Neuronal stem cell (in vitro differentiated cells): Measurements from ENCODE around the gene PLOD2. TPM values are rescaled to one million over a fixed set of nuclear protein-coding genes. Genes with fewer than 3 reads are reported as not detected.

Source experiments
- DNase-seq: peaks from one replicate; pipeline ENCODE4 v3.0.0-alpha.2; 2013; ENCODE audit warnings: low spot score
- H2AFZ ChIP-seq: one replicate; pipeline ENCODE4 v1.6.1; 2013; ENCODE audit warnings: mild to moderate bottlenecking, low read length, inconsistent platforms
- H2AK5ac ChIP-seq: 2 replicates; pipeline ENCODE4 v1.6.1; 2013; ENCODE audit warnings: low read depth, mild to moderate bottlenecking, inconsistent platforms, low read length, moderate library complexity, mixed read lengths
- H2BK120ac ChIP-seq: 2 replicates; pipeline ENCODE4 v1.6.1; 2013; ENCODE audit warnings: low read depth, mild to moderate bottlenecking, inconsistent platforms, low read length, moderate library complexity, mixed read lengths
- H2BK12ac ChIP-seq: one replicate; pipeline ENCODE4 v1.6.1; 2013; ENCODE audit warnings: low read length, inconsistent platforms
- H2BK15ac ChIP-seq: 2 replicates; pipeline ENCODE4 v1.6.1; 2013; ENCODE audit warnings: mild to moderate bottlenecking, low read length, inconsistent platforms, mixed read lengths
- H2BK5ac ChIP-seq: one replicate; pipeline ENCODE4 v1.6.1; 2013; ENCODE audit warnings: inconsistent platforms, mild to moderate bottlenecking, low read length, moderate library complexity
- H3K14ac ChIP-seq: one replicate; pipeline ENCODE4 v1.6.1; 2013; ENCODE audit warnings: low read length, inconsistent platforms
- H3K18ac ChIP-seq: 2 replicates; pipeline ENCODE4 v1.6.1; 2013; ENCODE audit warnings: low read length, inconsistent platforms
- H3K23ac ChIP-seq: 2 replicates; pipeline ENCODE4 v1.6.1; 2013; ENCODE audit warnings: low read depth, mild to moderate bottlenecking, mixed read lengths, low read length, inconsistent platforms; ENCODE audit not compliant: poor library complexity
- H3K27ac ChIP-seq: replicated peaks from 3 replicates; pipeline ENCODE4 v1.5.1; 2013; ENCODE audit warnings: low read length, inconsistent platforms
- H3K27me3 ChIP-seq, 3 experiments: 2 replicates each; pipeline ENCODE4 v1.6.1; 2013; ENCODE audit warnings: low read length in 3 of 3, mild to moderate bottlenecking in 2 of 3, inconsistent platforms in 1 of 3, low read depth in 1 of 3, mixed read lengths in 1 of 3, moderate library complexity in 1 of 3; ENCODE audit not compliant: control insufficient read depth in 3 of 3, insufficient read depth in 3 of 3
- H3K36me3 ChIP-seq, 2 donors: replicated peaks in 1 of 2; 2 replicates each; pipeline ENCODE4 v1.6.1; 2013; ENCODE audit warnings: low read length in 2 of 2; ENCODE audit not compliant: control insufficient read depth in 2 of 2, insufficient read depth in 2 of 2
- H3K4ac ChIP-seq: 2 replicates; pipeline ENCODE4 v1.6.1; 2013; ENCODE audit warnings: inconsistent platforms, mild to moderate bottlenecking, low read length, moderate library complexity
- H3K4me1 ChIP-seq, 2 donors: 1 replicate in 1 of 2; 2 replicates in 1 of 2; pipeline ENCODE4 v1.6.1; 2013; ENCODE audit warnings: low read length in 2 of 2, low read depth in 1 of 2; ENCODE audit not compliant: control insufficient read depth in 2 of 2, insufficient read depth in 1 of 2
- H3K4me2 ChIP-seq: one replicate; pipeline ENCODE4 v1.6.1; 2013; ENCODE audit warnings: mild to moderate bottlenecking, low read length, inconsistent platforms; ENCODE audit not compliant: insufficient read depth, poor library complexity, severe bottlenecking
- H3K4me3 ChIP-seq, 2 donors: 2 replicates each; pipeline ENCODE4 v1.5.1; 2013; ENCODE audit warnings: low read length in 2 of 2, mild to moderate bottlenecking in 2 of 2, inconsistent platforms in 1 of 2, moderate library complexity in 1 of 2
- H3K79me1 ChIP-seq: one replicate; pipeline ENCODE4 v1.6.1; 2013; ENCODE audit warnings: low read depth, mild to moderate bottlenecking, inconsistent platforms, low read length, moderate library complexity
- H3K9ac ChIP-seq: one replicate; pipeline ENCODE4 v1.6.1; 2013; ENCODE audit warnings: mild to moderate bottlenecking, low read depth, low read length, inconsistent platforms; ENCODE audit not compliant: poor library complexity
- H3K9me3 ChIP-seq, 2 donors: replicated peaks in 1 of 2; 2 replicates each; pipeline versions ENCODE3 to v1.6.1; 2013; ENCODE audit warnings: low read length in 2 of 2, mild to moderate bottlenecking in 2 of 2, inconsistent platforms in 1 of 2, low read depth in 1 of 2, mixed read lengths in 1 of 2, moderate library complexity in 1 of 2; ENCODE audit not compliant: control insufficient read depth in 2 of 2, insufficient read depth in 1 of 2
- H4K8ac ChIP-seq: one replicate; pipeline ENCODE4 v1.6.1; 2013; ENCODE audit warnings: low read depth, mild to moderate bottlenecking, inconsistent platforms, low read length, moderate library complexity
- H4K91ac ChIP-seq: one replicate; pipeline ENCODE4 v1.6.1; 2013; ENCODE audit warnings: low read length, low read depth, mild to moderate bottlenecking, inconsistent platforms; ENCODE audit not compliant: poor library complexity
- WGBS, 2 donors: extraction: QIAGEN DNeasy Blood & Tissue Kit; methylation state at CpG; one replicate each; pipeline ENCODE4 v1.1.7; 2013; ENCODE audit warnings: missing lambda C conversion rate in 2 of 2, mixed read lengths in 1 of 2; ENCODE audit not compliant: insufficient read length in 2 of 2, insufficient replicate concordance in 1 of 2; ENCODE audit errors: extremely low coverage in 2 of 2; 5-methylcytosine and 5-hydroxymethylcytosine counted together
- polyA plus RNA-seq, 2 experiments: library from polyadenylated mRNA; stranded (reverse); fragments of 200-250 nt; gene quantifications; one replicate each; pipeline ENCODE4 v1.2.3, GENCODE V29; 2013

PLOD2 gene
- 9.3 TPM for polyA plus RNA-seq (2013, experiment 1 of 2)
- polyA plus RNA-seq (2013, experiment 2 of 2) = 11.7 TPM

DNA sequence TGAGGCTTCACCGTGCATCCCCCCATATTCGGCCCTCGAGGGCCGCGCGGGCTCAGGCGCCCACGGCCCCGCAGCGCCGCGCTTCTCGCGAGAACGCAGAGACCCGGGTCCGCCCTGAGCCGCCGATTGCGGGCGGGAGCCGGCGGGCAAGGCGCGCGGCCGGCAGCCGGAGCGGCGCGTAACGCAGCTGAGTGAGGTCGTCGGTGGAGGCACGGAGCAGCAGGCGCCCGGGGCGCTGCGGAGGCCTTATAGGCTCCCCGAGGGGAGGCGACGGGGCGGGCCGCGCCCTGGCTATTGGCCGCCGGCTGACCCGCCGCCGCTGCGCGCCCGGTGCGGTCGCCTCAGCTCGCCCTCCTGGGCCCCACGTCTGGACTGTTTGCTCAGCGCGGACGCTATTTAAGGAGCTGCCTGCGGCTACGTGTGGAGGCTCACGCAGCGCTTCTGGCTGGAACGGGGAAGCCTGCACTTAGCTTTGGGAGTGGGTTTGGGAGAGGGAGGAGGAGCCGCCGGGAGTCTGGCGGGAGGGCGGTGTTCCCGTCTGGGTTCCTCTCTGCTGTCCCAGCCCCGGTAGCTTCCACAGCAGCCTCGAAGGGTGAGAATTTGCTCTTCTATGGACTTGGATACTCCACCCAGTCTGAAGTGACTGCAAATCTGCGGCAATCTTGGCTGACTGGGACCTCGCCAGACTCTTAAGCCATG is at the start of gene PLOD2:
Gene PLOD2, minus strand, starts transcription at position 221 of the 699 bp plus-strand sequence. Its CDS starts 195 bp downstream, at position 26.
- no CpG with 5 or more reads among the region's 74 CpGs for WGBS, 2 donors
- Histone ChIP-seq H2BK15ac (peak within 1 kb of the TSS; percentile 60), H4K91ac (no peak within 1 kb of the TSS), H3K4ac (no peak within 1 kb of the TSS), H3K9me3 (no peaks in the 10 kb centered on the region), H3K9ac (peak within 1 kb of the TSS; percentile 51), H3K18ac (peak within 1 kb of the TSS; percentile 87), H3K27ac (no peak within 1 kb of the TSS), H4K8ac (no peak within 1 kb of the TSS), H2AK5ac (no peak within 1 kb of the TSS), H3K79me1 (no peaks in the 10 kb centered on the region), H2BK12ac (no peak within 1 kb of the TSS), H3K4me1 (no peaks in the 10 kb centered on the region), H3K36me3 (no peaks in the 10 kb centered on the region), H2AFZ (peak within 1 kb of the TSS; percentile 97), H3K4me2 (peak within 1 kb of the TSS; percentile 86), H3K14ac (no peak within 1 kb of the TSS), H2BK5ac (peak within 1 kb of the TSS; percentile 85), H3K27me3 (peaks cover 0 to 19% (median 4%) of the 10 kb centered on the region in 3 experiments), H2BK120ac (no peak within 1 kb of the TSS), H3K23ac (peak within 1 kb of the TSS; percentile 70), H3K4me3 (peak within 1 kb of the TSS; percentile 59 to 88)
- peak; percentile 65 for DNase-seq

DNA sequence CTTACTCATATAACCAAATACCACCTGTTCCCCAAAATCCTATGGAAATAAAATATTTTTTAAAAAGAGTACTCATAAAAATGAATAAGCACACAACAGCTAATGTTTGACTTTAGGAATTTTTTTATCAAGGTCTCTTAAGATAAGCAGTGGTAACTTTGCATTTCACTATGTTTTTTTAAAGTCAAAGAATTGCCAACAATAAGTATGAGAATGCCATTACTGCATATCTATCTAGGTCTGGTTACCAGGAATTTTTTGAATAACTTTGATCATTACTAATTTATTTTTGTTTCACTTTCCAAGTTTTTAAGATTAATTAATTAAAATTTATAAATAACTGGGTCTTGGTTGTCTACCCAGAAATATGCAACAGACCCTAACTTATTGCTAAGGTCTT is 48.4 kb upstream of the PLOD2 start:
- H3K27me3 ChIP-seq = no peaks in the 10 kb centered on the region
- DNase-seq = no peak
- H3K27ac ChIP-seq = no peak overlapping the region
- no peak overlapping the region for H2BK5ac ChIP-seq
- H3K9me3 ChIP-seq = no peaks in the 10 kb centered on the region
- H3K36me3 ChIP-seq = no peaks in the 10 kb centered on the region
- H3K79me1 ChIP-seq = no peaks in the 10 kb centered on the region
- H4K91ac ChIP-seq = no peak overlapping the region
- H2BK120ac ChIP-seq = no peak overlapping the region
- H2BK12ac ChIP-seq = no peak overlapping the region
- H2BK15ac ChIP-seq = no peak overlapping the region
- no peak overlapping the region for H3K23ac ChIP-seq
- H3K4me3 ChIP-seq = no peak overlapping the region
- no peak overlapping the region for H3K4me2 ChIP-seq
- H3K14ac ChIP-seq = no peak overlapping the region
- H3K4ac ChIP-seq = no peak overlapping the region
- H3K9ac ChIP-seq = no peak overlapping the region
- H2AFZ ChIP-seq = no peak overlapping the region
- H4K8ac ChIP-seq = no peak overlapping the region
- no peaks in the 10 kb centered on the region for H3K4me1 ChIP-seq
- H3K18ac ChIP-seq = no peak overlapping the region
- H2AK5ac ChIP-seq = no peak overlapping the region

DNA sequence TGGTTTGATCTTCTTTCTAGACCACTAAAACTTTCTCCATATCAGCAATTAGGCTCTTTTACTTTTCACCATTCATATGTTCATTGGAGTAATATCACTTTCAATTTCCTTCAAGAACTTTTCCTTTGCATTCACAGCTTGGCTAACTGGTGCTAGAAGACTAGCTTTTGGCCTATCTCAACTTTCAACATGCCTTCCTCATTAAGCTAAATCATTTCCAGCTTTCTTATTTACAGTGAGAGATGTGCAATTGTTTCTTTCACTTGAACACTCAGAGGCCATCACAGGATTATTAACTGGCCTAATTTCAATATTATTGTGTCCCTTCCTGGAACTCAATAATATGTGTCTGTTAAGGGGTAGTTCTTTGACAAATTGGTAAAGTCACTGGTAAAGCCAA is 42.8 kb upstream of the PLOD2 start:
- H2BK15ac ChIP-seq = no peak overlapping the region
- no peaks in the 10 kb centered on the region for H3K9me3 ChIP-seq
- H3K36me3 ChIP-seq = no peaks in the 10 kb centered on the region

DNA sequence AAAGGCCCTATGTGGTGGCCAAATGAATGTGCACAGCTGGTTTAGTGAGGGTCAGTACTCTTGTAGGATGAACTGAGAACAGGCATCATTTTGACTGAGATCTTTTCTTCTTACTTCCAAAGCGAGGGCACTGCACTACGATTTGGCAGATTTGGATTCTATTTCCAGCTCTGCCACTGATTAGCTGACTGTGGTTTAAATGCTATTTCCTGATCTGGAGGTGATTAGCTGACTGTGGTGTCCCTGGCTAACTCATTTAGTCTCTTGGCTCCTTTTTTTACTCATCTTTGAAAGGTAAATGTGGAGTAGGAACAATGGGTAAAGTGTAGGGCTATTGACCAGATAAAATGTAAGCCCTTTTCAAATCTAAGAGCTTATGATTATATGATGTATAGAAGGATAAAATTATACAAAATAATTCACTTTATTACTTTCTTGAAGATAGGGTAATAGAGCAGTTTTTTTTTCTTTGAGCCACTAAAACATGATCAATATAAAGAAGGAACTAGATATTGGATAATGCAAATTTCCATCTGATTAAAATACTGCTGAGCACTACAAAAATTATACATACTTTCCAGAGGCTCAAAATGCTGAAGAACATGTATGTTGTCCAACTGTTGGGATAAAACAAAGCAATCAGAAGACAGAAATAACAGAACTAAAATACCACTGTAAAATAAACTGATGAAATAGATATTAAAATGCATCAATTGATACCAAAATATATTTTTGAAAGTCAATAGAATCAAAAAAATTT is 39.7 kb upstream of the PLOD2 start:
- H3K79me1 ChIP-seq = no peaks in the 10 kb centered on the region
- H2BK15ac ChIP-seq = no peak overlapping the region
- H3K9me3 ChIP-seq = no peaks in the 10 kb centered on the region
- H3K27ac ChIP-seq = no peak overlapping the region
- no peaks in the 10 kb centered on the region for H3K4me1 ChIP-seq
- H3K4me3 ChIP-seq = no peak overlapping the region
- H3K14ac ChIP-seq = no peak overlapping the region
- H2AFZ ChIP-seq = no peak overlapping the region
- H3K23ac ChIP-seq = no peak overlapping the region
- no peaks in the 10 kb centered on the region for H3K27me3 ChIP-seq
- no peak overlapping the region for H3K4me2 ChIP-seq
- H2BK120ac ChIP-seq = no peak overlapping the region
- no CpG with 5 or more reads among the region's 2 CpGs for WGBS, 2 donors
- no peak overlapping the region for H4K8ac ChIP-seq
- no peak overlapping the region for H2BK5ac ChIP-seq
- no peak for DNase-seq
- no peak overlapping the region for H3K9ac ChIP-seq
- H3K4ac ChIP-seq = no peak overlapping the region
- H2AK5ac ChIP-seq = no peak overlapping the region
- H2BK12ac ChIP-seq = no peak overlapping the region
- no peak overlapping the region for H3K18ac ChIP-seq
- H4K91ac ChIP-seq = no peak overlapping the region
- H3K36me3 ChIP-seq = no peaks in the 10 kb centered on the region

More for the DNA sequence above, 42.8 kb upstream of the PLOD2 start:
- no peak overlapping the region for H2BK12ac ChIP-seq
- H2AFZ ChIP-seq = no peak overlapping the region
- H3K79me1 ChIP-seq = no peaks in the 10 kb centered on the region
- no peak overlapping the region for H4K8ac ChIP-seq
- H3K4me2 ChIP-seq = no peak overlapping the region
- H3K4me1 ChIP-seq = no peaks in the 10 kb centered on the region
- no peak overlapping the region for H3K18ac ChIP-seq
- H3K23ac ChIP-seq = no peak overlapping the region
- no peak overlapping the region for H3K27ac ChIP-seq
- H3K27me3 ChIP-seq = no peaks in the 10 kb centered on the region
- no peak overlapping the region for H4K91ac ChIP-seq
- H3K9ac ChIP-seq = no peak overlapping the region
- no peak overlapping the region for H2AK5ac ChIP-seq
- no peak overlapping the region for H2BK5ac ChIP-seq
- no peak for DNase-seq
- no peak overlapping the region for H3K4me3 ChIP-seq
- H2BK120ac ChIP-seq = no peak overlapping the region
- no peak overlapping the region for H3K14ac ChIP-seq
- no peak overlapping the region for H3K4ac ChIP-seq
